GM23338 (cell line): ENCODE measurements around the gene YJEFN3. TPM values are rescaled to one million over a fixed set of nuclear protein-coding genes. Genes with fewer than 3 reads are reported as not detected.

Experiments
- ATAC-seq: fragments of 200-7000 bp; cut with Tn5 transposase; 3 replicates; pipeline ENCODE4 v1.9.1; 2020
- DNase-seq: peaks from one replicate; pipeline ENCODE4 v3.0.0-alpha.2; 2015; ENCODE audit warnings: low spot score
- H2AFZ ChIP-seq: fragments of 200-600 bp; sonication (generic); 2 replicates; pipeline ENCODE4 v1.8.0; 2016; ENCODE audit warnings: antibody characterized with exemption, mild to moderate bottlenecking, moderate library complexity
- H3F3A ChIP-seq: fragments of 200-600 bp; sonication (generic); replicated peaks from 2 replicates; pipeline ENCODE4 v1.8.0; 2017; ENCODE audit warnings: antibody characterized with exemption, mixed run types, low read depth
- H3K27ac ChIP-seq: fragments of 200-600 bp; sonication (generic); 2 replicates; pipeline ENCODE4 v1.6.1; 2016; ENCODE audit warnings: low read depth
- H3K27me3 ChIP-seq: fragments of 200-600 bp; sonication (generic); 2 replicates; pipeline ENCODE4 v1.8.0; 2016; ENCODE audit warnings: mild to moderate bottlenecking, mixed run types, moderate library complexity; ENCODE audit not compliant: insufficient read depth
- H3K36me3 ChIP-seq: fragments of 200-600 bp; sonication (generic); 2 replicates; pipeline ENCODE4 v1.8.0; 2016; ENCODE audit warnings: mild to moderate bottlenecking; ENCODE audit not compliant: insufficient read depth
- H3K4me1 ChIP-seq: fragments of 200-600 bp; sonication (generic); 2 replicates; pipeline ENCODE4 v1.8.0; 2016; ENCODE audit warnings: mild to moderate bottlenecking, moderate library complexity; ENCODE audit not compliant: insufficient read depth
- H3K4me2 ChIP-seq: fragments of 200-600 bp; sonication (generic); 2 replicates; pipeline ENCODE4 v1.7.1; 2017; ENCODE audit warnings: mixed run types
- H3K4me3 ChIP-seq: fragments of 200-600 bp; sonication (generic); 2 replicates; pipeline ENCODE4 v1.6.1; 2016; ENCODE audit warnings: mixed run types
- H3K79me2 ChIP-seq: fragments of 200-600 bp; sonication (generic); replicated peaks from 2 replicates; pipeline ENCODE4 v1.8.0; 2017; ENCODE audit warnings: mild to moderate bottlenecking; ENCODE audit not compliant: insufficient read depth
- H3K9me2 ChIP-seq: fragments of 200-600 bp; sonication (generic); 2 replicates; pipeline ENCODE4 v1.8.0; 2017; ENCODE audit not compliant: insufficient read depth
- H4K20me1 ChIP-seq: fragments of 200-600 bp; sonication (generic); replicated peaks from 2 replicates; pipeline ENCODE4 v1.8.0; 2017; ENCODE audit warnings: mild to moderate bottlenecking; ENCODE audit not compliant: insufficient read depth
- H3K27ac Mint-ChIP-seq: 2 replicates; pipeline ENCODE4 v1.8.0; 2020; ENCODE audit warnings: inconsistent platforms, mild to moderate bottlenecking, moderate library complexity, mixed read lengths
- H3K27me3 Mint-ChIP-seq: 3 replicates; pipeline ENCODE4 v1.8.0; 2022; ENCODE audit warnings: low read depth, mild to moderate bottlenecking, moderate library complexity, mixed read lengths, inconsistent platforms; ENCODE audit not compliant: insufficient read depth, poor library complexity
- H3K36me3 Mint-ChIP-seq: 3 replicates; pipeline ENCODE4 v1.8.0; 2021; ENCODE audit warnings: low read depth, mild to moderate bottlenecking, inconsistent platforms, moderate library complexity, mixed read lengths
- H3K4me1 Mint-ChIP-seq: 3 replicates; pipeline ENCODE4 v1.8.0; 2020; ENCODE audit warnings: mild to moderate bottlenecking, inconsistent platforms, mixed read lengths
- H3K4me3 Mint-ChIP-seq: 3 replicates; pipeline ENCODE4 v1.8.0; 2021; ENCODE audit warnings: moderate library complexity, mild to moderate bottlenecking, inconsistent platforms, mixed read lengths
- H3K9me3 Mint-ChIP-seq: 3 replicates; pipeline ENCODE4 v1.8.0; 2020; ENCODE audit warnings: moderate library complexity, mild to moderate bottlenecking, inconsistent platforms, mixed read lengths
- CREB1 ChIP-seq: fragments of 250-450 bp; sonication (Bioruptor Pico); IDR thresholded peaks from 2 replicates; pipeline ENCODE4 v1.5.0; 2020; ENCODE audit warnings: low read depth, mild to moderate bottlenecking, moderate library complexity
- EZH2 ChIP-seq: fragments of 200-600 bp; sonication (generic); IDR thresholded peaks from one replicate; pipeline ENCODE4 v1.8.0; 2017; ENCODE audit warnings: antibody characterized with exemption, mild to moderate bottlenecking, low read depth; ENCODE audit not compliant: unreplicated experiment
- EZH2phosphoT487 ChIP-seq: fragments of 200-600 bp; sonication (generic); IDR thresholded peaks from one replicate; pipeline ENCODE4 v1.8.1; 2018; ENCODE audit warnings: antibody characterized with exemption; ENCODE audit not compliant: unreplicated experiment
- JUNB ChIP-seq: IDR thresholded peaks from one replicate; pipeline ENCODE4 v1.6.1; 2016; ENCODE audit warnings: antibody characterized with exemption; ENCODE audit not compliant: unreplicated experiment
- NANOG ChIP-seq: IDR thresholded peaks from 2 replicates; pipeline ENCODE4 v1.6.1; 2016; ENCODE audit warnings: antibody characterized with exemption, borderline replicate concordance
- POLR2AphosphoS5 ChIP-seq: IDR thresholded peaks from 2 replicates; pipeline ENCODE4 v1.6.1; 2016; ENCODE audit warnings: antibody characterized with exemption, low read depth
- REST ChIP-seq: IDR thresholded peaks from one replicate; pipeline ENCODE4 v1.6.1; 2018; ENCODE audit warnings: antibody characterized with exemption; ENCODE audit not compliant: unreplicated experiment
- STAT1 ChIP-seq: IDR thresholded peaks from one replicate; pipeline ENCODE4 v1.6.1; 2016; ENCODE audit warnings: antibody characterized with exemption; ENCODE audit not compliant: unreplicated experiment
- ZNF114 ChIP-seq: fragments of 250-450 bp; sonication (Bioruptor Pico); IDR thresholded peaks from 2 replicates; pipeline ENCODE4 v1.5.0; 2020; ENCODE audit warnings: mild to moderate bottlenecking, moderate library complexity
- ZNF462 ChIP-seq: fragments of 250-450 bp; sonication (Bioruptor Pico); IDR thresholded peaks from 2 replicates; pipeline ENCODE4 v1.5.0; 2020; ENCODE audit warnings: mild to moderate bottlenecking, moderate library complexity
- polyA plus RNA-seq: library from polyadenylated mRNA; unstranded; fragments of >200 nt; fragmentation: Nextera tagmentation; extraction: Ambion mirVana; gene quantifications from 2 replicates; pipeline ENCODE4 v1.2.1, GENCODE V29; 2016
- total RNA-seq: library from RNA; depleted of rRNA; stranded (reverse); fragments of >200 nt; shearing (Covaris generic); gene quantifications from 2 replicates; pipeline ENCODE4 v1.2.3, GENCODE V29; 2014
- TF ChIP-seq, protein P1 (sequence below), 2 experiments: fragments of 200-600 bp in 1 of 2; sonication (generic) in 1 of 2; conservative IDR thresholded peaks; 2 replicates each; pipeline versions ENCODE4 v1.5.1 to v1.6.1; 2016 to 2017; ENCODE audit warnings: antibody characterized with exemption in 2 of 2, low read depth in 2 of 2, mild to moderate bottlenecking in 2 of 2, moderate library complexity in 1 of 2
- TF ChIP-seq, protein P2 (sequence below): IDR thresholded peaks from 2 replicates; pipeline ENCODE4 v1.6.1; 2016; ENCODE audit warnings: antibody characterized with exemption

Gene YJEFN3
- total and polyA plus RNA-seq, 2 experiments from 2014 or later: 3.5 to 6.5 TPM

GRCh38 chr19:19580418-19580817 is 51.7 kb downstream of the YJEFN3 start:
- Histone ChIP-seq H3K79me2 (no peaks in the 10 kb centered on the region), H3F3A (no peaks in the 10 kb centered on the region), H3K4me3 (no peak overlapping the region), H3K27me3 (no peaks in the 10 kb centered on the region), H4K20me1 (no peaks in the 10 kb centered on the region), H2AFZ (no peak overlapping the region), H3K9me2 (no peaks in the 10 kb centered on the region), H3K4me2 (no peak overlapping the region), H3K36me3 (no peaks in the 10 kb centered on the region), H3K27ac (no peak overlapping the region; the same call in 1 of the 2 replicates), H3K4me1 (no peaks in the 10 kb centered on the region)
- H3K4me3 Mint-ChIP-seq: no peak overlapping the region
- no peak for TF ChIP-seq POLR2AphosphoS5
- TF ChIP-seq CREB1 (CRISPR knock-in tag): no peak
- TF ChIP-seq, protein P1, sequence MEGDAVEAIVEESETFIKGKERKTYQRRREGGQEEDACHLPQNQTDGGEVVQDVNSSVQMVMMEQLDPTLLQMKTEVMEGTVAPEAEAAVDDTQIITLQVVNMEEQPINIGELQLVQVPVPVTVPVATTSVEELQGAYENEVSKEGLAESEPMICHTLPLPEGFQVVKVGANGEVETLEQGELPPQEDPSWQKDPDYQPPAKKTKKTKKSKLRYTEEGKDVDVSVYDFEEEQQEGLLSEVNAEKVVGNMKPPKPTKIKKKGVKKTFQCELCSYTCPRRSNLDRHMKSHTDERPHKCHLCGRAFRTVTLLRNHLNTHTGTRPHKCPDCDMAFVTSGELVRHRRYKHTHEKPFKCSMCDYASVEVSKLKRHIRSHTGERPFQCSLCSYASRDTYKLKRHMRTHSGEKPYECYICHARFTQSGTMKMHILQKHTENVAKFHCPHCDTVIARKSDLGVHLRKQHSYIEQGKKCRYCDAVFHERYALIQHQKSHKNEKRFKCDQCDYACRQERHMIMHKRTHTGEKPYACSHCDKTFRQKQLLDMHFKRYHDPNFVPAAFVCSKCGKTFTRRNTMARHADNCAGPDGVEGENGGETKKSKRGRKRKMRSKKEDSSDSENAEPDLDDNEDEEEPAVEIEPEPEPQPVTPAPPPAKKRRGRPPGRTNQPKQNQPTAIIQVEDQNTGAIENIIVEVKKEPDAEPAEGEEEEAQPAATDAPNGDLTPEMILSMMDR (conservative IDR thresholded peaks at IDR 0.05; ENCODE audit: low read depth in 2 of 2): no peak
- no peak for TF ChIP-seq REST
- TF ChIP-seq NANOG: no peak
- TF ChIP-seq, protein P2, sequence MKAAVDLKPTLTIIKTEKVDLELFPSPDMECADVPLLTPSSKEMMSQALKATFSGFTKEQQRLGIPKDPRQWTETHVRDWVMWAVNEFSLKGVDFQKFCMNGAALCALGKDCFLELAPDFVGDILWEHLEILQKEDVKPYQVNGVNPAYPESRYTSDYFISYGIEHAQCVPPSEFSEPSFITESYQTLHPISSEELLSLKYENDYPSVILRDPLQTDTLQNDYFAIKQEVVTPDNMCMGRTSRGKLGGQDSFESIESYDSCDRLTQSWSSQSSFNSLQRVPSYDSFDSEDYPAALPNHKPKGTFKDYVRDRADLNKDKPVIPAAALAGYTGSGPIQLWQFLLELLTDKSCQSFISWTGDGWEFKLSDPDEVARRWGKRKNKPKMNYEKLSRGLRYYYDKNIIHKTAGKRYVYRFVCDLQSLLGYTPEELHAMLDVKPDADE: no peak
- TF ChIP-seq ZNF114 (CRISPR knock-in tag): no peak
- no peak for TF ChIP-seq STAT1
- no peak for TF ChIP-seq EZH2
- TF ChIP-seq JUNB: no peak
- no peak for TF ChIP-seq ZNF462 (CRISPR knock-in tag)
- TF ChIP-seq EZH2phosphoT487: no peak
- no peaks in the 10 kb centered on the region for H3K9me3 Mint-ChIP-seq
- peaks cover 3% of the 10 kb centered on the region; the same call in 2 of the 3 replicates for H3K4me1 Mint-ChIP-seq
- DNase-seq: no peak
- ATAC-seq: no peak
- peaks cover 3% of the 10 kb centered on the region for H3K27me3 Mint-ChIP-seq
- H3K27ac Mint-ChIP-seq: no peak overlapping the region
- H3K36me3 Mint-ChIP-seq: no peaks in the 10 kb centered on the region
